ENCODE results near the gene MTMR11. TPM values are rescaled to one million over a fixed set of nuclear protein-coding genes. Genes with fewer than 3 reads are reported as not detected.

Gene MTMR11
- total and polyA plus RNA-seq, 9 of the 15 experiments (the other 6 are each of a cell fraction or from before 2014, with no cell fraction given), result 0.09 to 1.6 (median 0.51) TPM

DNA sequence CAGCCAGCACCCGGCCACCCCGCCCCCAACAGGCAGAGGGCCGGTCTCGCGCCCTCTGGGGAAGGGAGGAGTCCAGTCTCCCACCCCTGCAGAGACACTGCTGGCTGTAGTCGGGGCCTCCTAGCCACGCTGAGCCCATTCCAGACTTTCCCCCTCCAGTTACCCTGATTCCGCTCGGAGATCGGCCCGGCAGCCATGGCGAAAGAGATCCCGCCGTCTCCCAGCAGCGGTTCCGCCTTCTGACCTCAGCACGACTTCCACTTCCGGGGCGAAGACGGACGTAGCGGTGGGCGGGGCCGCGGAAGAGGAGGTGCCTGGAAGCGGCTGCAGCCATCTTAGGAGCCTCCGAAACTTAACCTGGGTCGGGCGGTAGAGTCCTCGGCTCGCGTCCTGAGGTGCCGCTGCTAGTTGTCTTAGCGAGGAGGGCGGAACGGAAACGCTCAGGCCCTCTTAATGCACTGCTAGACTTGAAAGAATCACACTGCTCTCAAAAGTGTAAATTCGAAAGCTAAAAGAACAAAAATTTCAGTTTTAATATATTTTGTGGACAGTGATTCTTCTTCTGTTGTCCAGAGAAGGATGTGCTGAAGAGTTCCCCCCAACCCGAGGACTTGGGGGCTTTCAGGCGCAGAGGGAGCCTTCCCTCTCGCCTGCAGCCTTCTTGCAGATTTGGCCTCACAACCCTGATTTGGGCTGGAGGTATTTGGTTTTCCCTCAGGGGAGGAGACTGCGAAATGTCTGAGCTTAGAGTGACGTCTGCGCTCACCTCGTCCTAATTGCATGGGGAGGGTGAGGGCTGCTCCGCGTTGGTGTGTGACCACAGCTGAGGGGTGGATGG is 8.9 kb downstream of the MTMR11 start, which contains the start of gene SF3B4 (continued):
- TF ChIP-seq NFATC3 (IDR thresholded peaks at IDR 0.05) (no peak), RBBP5 (IDR thresholded peaks at IDR 0.05; ENCODE audit: borderline replicate concordance, insufficient read depth, low read length, poor library complexity, severe bottlenecking) (peak; percentile 96), MEF2D (tag; conservative IDR thresholded peaks at IDR 0.05; ENCODE audit: low read depth) (no peak), CBX5 (IDR thresholded peaks at IDR 0.05; ENCODE audit: borderline replicate concordance, low read depth) (no peak), ZNF551 (CRISPR knock-in tag; IDR thresholded peaks at IDR 0.05) (no peak), HDAC6 (IDR thresholded peaks at IDR 0.05; ENCODE audit: low read depth, low read length) (no peak), ZNF644 (tag; IDR thresholded peaks at IDR 0.05; ENCODE audit: low read depth) (0 out of 2 replicates have a peak, but pooled peaks have one; percentile 43), HMGN3 (IDR thresholded peaks at IDR 0.05; ENCODE audit: borderline replicate concordance, extremely low read depth, insufficient read length, low read depth, low read length) (no peak), ZNF133 (CRISPR knock-in tag; IDR thresholded peaks at IDR 0.05) (no peak), ZFP36 (IDR thresholded peaks at IDR 0.05; ENCODE audit: low read depth, low read length, partially characterized antibody) (no peak), ZNF12 (CRISPR knock-in tag; IDR thresholded peaks at IDR 0.05) (no peak), CHD2 (IDR thresholded peaks at IDR 0.05; ENCODE audit: low read depth, low read length) (peak; percentile 50; the same call in 1 of the 2 replicates), KLF6 (CRISPR knock-in tag; IDR thresholded peaks at IDR 0.05; ENCODE audit: borderline replicate concordance) (no peak)
- TF ChIP-seq, protein P1, sequence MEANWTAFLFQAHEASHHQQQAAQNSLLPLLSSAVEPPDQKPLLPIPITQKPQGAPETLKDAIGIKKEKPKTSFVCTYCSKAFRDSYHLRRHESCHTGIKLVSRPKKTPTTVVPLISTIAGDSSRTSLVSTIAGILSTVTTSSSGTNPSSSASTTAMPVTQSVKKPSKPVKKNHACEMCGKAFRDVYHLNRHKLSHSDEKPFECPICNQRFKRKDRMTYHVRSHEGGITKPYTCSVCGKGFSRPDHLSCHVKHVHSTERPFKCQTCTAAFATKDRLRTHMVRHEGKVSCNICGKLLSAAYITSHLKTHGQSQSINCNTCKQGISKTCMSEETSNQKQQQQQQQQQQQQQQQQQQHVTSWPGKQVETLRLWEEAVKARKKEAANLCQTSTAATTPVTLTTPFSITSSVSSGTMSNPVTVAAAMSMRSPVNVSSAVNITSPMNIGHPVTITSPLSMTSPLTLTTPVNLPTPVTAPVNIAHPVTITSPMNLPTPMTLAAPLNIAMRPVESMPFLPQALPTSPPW (CRISPR knock-in tag; IDR thresholded peaks at IDR 0.05), result peak; percentile 35
- TF ChIP-seq, protein P2, sequence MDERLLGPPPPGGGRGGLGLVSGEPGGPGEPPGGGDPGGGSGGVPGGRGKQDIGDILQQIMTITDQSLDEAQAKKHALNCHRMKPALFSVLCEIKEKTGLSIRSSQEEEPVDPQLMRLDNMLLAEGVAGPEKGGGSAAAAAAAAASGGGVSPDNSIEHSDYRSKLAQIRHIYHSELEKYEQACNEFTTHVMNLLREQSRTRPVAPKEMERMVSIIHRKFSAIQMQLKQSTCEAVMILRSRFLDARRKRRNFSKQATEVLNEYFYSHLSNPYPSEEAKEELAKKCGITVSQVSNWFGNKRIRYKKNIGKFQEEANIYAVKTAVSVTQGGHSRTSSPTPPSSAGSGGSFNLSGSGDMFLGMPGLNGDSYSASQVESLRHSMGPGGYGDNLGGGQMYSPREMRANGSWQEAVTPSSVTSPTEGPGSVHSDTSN (CRISPR knock-in tag; IDR thresholded peaks at IDR 0.05; ENCODE audit: low read depth), result no peak
- TF ChIP-seq, protein P2 (tag; conservative IDR thresholded peaks at IDR 0.05; ENCODE audit: low read depth), result peak; percentile 12; the same call in 1 of the 2 replicates
- TF ChIP-seq, protein P3, sequence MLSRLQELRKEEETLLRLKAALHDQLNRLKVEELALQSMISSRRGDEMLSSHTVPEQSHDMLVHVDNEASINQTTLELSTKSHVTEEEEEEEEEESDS (CRISPR knock-in tag; IDR thresholded peaks at IDR 0.05), result no peak
- TF ChIP-seq, protein P4, sequence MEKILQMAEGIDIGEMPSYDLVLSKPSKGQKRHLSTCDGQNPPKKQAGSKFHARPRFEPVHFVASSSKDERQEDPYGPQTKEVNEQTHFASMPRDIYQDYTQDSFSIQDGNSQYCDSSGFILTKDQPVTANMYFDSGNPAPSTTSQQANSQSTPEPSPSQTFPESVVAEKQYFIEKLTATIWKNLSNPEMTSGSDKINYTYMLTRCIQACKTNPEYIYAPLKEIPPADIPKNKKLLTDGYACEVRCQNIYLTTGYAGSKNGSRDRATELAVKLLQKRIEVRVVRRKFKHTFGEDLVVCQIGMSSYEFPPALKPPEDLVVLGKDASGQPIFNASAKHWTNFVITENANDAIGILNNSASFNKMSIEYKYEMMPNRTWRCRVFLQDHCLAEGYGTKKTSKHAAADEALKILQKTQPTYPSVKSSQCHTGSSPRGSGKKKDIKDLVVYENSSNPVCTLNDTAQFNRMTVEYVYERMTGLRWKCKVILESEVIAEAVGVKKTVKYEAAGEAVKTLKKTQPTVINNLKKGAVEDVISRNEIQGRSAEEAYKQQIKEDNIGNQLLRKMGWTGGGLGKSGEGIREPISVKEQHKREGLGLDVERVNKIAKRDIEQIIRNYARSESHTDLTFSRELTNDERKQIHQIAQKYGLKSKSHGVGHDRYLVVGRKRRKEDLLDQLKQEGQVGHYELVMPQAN (IDR thresholded peaks at IDR 0.05; ENCODE audit: borderline replicate concordance), result peak; percentile 92

All from K562 (cell line).